ENCODE results near the gene MKX. TPM values are rescaled to one million over a fixed set of nuclear protein-coding genes. Genes with fewer than 3 reads are reported as not detected.

Gene MKX
- total RNA-seq, result 11.6 and 28.9 TPM in 2 replicates

DNA sequence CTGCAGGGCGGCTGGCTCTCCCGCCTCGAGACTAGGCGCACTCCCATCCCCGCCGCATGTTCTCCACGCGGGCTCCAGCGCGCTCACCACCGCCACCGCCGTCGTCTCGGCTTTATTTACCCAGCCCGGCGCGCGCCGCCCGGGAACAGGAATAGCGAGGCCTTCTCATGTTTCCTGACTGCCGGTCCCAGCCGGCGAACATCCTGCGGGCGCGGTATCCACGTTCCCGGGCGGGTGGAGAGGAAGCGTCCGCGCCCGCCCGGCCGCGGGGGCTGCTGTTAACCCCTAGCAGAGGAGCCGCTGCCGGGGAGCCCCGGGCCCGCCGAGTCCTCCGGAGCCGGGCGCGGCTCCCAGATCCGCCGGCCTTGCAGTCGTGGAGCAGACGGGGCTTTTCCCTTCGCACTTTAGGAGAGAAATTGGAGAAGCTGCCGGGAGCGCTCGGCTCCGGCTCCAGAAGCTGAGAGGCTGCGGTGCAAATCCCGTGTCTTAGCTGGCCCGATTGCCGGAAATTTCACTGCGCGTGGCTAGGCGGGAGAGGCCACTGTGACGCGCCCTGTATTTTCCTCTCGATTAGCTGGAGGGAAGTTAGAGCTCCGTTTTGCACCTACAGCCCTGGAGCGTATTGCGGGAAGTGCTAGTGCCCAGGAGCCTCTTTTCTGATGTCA, at the start of gene MKX:
MKX (minus strand) TSS at position 88 of the 665 bp plus-strand sequence. CDS start 2,404 bp downstream, outside the sequence.

Other genes starting within 250 kb of the MKX start
- 55.6 TPM in 2 replicates for gene RAB18, start 241.5 kb downstream of the MKX start, total RNA-seq